Tibial nerve (tissue), 4 donors: ENCODE measurements around the gene TCEANC. TPM values are rescaled to one million over a fixed set of nuclear protein-coding genes. Genes with fewer than 3 reads are reported as not detected.
"Not testable (repeated sequence)": the region's sequence is repeated elsewhere in the genome, so short reads cannot be mapped to it uniquely, and the experiment has no call there.

Experiments used
- DNase-seq, 2 donors: peaks; one replicate each; pipeline ENCODE4 v3.0.0-alpha.2; 2019; ENCODE audit warnings: low spot score in 2 of 2
- H3K27ac ChIP-seq, 4 donors: fragments of 200-600 bp; sonication (generic) in 3 of 4; one replicate each; pipeline ENCODE4 v1.5.1; 2017 to 2019; ENCODE audit warnings: mild to moderate bottlenecking in 1 of 4
- H3K27me3 ChIP-seq, 2 donors: fragments of 200-600 bp; sonication (generic) in 1 of 2; one replicate each; pipeline versions ENCODE4 v1.5.1 to v1.6.0; 2017 to 2019
- H3K36me3 ChIP-seq, 3 donors: fragments of 200-600 bp; sonication (generic); one replicate each; pipeline ENCODE4 v1.5.1; 2018 to 2019
- H3K4me1 ChIP-seq, 4 donors: fragments of 200-600 bp; sonication (generic) in 3 of 4; one replicate each; pipeline ENCODE4 v1.5.1; 2017 to 2019
- H3K4me3 ChIP-seq, 4 donors: fragments of 200-600 bp; sonication (generic) in 3 of 4; one replicate each; pipeline ENCODE4 v1.5.1; 2017 to 2019; ENCODE audit warnings: mild to moderate bottlenecking in 1 of 4, moderate library complexity in 1 of 4
- H3K9me3 ChIP-seq, 4 donors: fragments of 200-600 bp; sonication (generic) in 3 of 4; one replicate each; pipeline ENCODE4 v1.5.1; 2017 to 2019
- CTCF ChIP-seq, 5 experiments: fragments of 200-600 bp in 3 of 5; fragments of 450-650 bp in 2 of 5; sonication (generic) in 3 of 5; IDR thresholded peaks; one replicate each; pipeline ENCODE4 v1.5.1; 2016 to 2019; ENCODE audit warnings: antibody characterized with exemption in 5 of 5, mild to moderate bottlenecking in 3 of 5, moderate library complexity in 2 of 5
- EP300 ChIP-seq, 2 donors: sonication (generic); formaldehyde crosslinking; IDR thresholded peaks; one replicate each; pipeline ENCODE4 v1.6.1; 2017; ENCODE audit warnings: antibody characterized with exemption in 2 of 2, mild to moderate bottlenecking in 1 of 2
- POLR2A ChIP-seq, 2 donors: fragments of 450-650 bp; IDR thresholded peaks; one replicate each; pipeline ENCODE4 v1.6.1; 2017; ENCODE audit warnings: antibody characterized with exemption in 2 of 2, mild to moderate bottlenecking in 2 of 2, moderate library complexity in 2 of 2
- WGBS, 2 donors: methylation state at CpG; one replicate each; pipeline ENCODE4 v1.1.5; 2018; 5-methylcytosine and 5-hydroxymethylcytosine counted together
- total RNA-seq, 4 donors: library from RNA; depleted of rRNA; stranded (reverse); fragments of >200 nt; gene quantifications; one replicate each; pipeline ENCODE4 v1.1.0, GENCODE V29; 2016

TCEANC gene
- total RNA-seq, 4 donors from 2014 or later: 2.9 to 6.1 (median 5.0) TPM

GRCh38 chrX:13638826-13639225 is 14.1 kb upstream of the TCEANC start:
- Histone ChIP-seq H3K36me3 (no peaks in the 10 kb centered on the region), H3K9me3 (peaks cover 0 to 2% (median 0%) of the 10 kb centered on the region in 4 donors), H3K27me3 (peaks cover 0 to 23% of the 10 kb centered on the region in 2 donors), H3K4me3 (no peak overlapping the region), H3K27ac (no peak overlapping the region), H3K4me1 (no peaks in the 10 kb centered on the region)
- no peak for TF ChIP-seq EP300 (IDR thresholded peaks at IDR 0.05)
- TF ChIP-seq CTCF (IDR thresholded peaks at IDR 0.05): no peak
- TF ChIP-seq POLR2A (IDR thresholded peaks at IDR 0.05): no peak
- DNase-seq: no peak
- 27 to 53% methylated on average over 3 of the region's 3 CpGs for WGBS, 2 donors

GRCh38 chrX:13641684-13642083 is 11.3 kb upstream of the TCEANC start:
- H3K9me3 ChIP-seq, H3K36me3 ChIP-seq, H3K4me3 ChIP-seq, H3K27ac ChIP-seq, H3K4me1 ChIP-seq, DNase-seq: not testable (repeated sequence)
- 75 to 80% methylated on average over 2 to 3 of the region's 4 CpGs for WGBS, 2 donors
- H3K27me3 ChIP-seq: peaks cover 0 to 29% of the 10 kb centered on the region in 2 donors

- WGBS, 2 donors: 57 to 62% methylated on average over 8 to 9 of the region's 9 CpGs
- no peak for DNase-seq
- Histone ChIP-seq H3K4me3 (no peak overlapping the region), H3K27ac (no peak overlapping the region), H3K9me3 (no peaks in the 10 kb centered on the region), H3K4me1 (peaks cover 0 to 5% (median 0%) of the 10 kb centered on the region in 4 donors), H3K36me3 (no peaks in the 10 kb centered on the region), H3K27me3 (peaks cover 0 to 35% of the 10 kb centered on the region in 2 donors)
- TF ChIP-seq POLR2A (IDR thresholded peaks at IDR 0.05): no peak
- TF ChIP-seq EP300 (IDR thresholded peaks at IDR 0.05): no peak
- TF ChIP-seq CTCF (IDR thresholded peaks at IDR 0.05): no peak
Measured at GRCh38 chrX:13645464-13646153, 7.3 kb upstream of the TCEANC start.

- H3K27me3 ChIP-seq: peaks cover 0 to 31% of the 10 kb centered on the region in 2 donors
- WGBS, 2 donors: 35 to 42% methylated on average over 3 of the region's 3 CpGs
- peak in 1 of 2 donors; percentile 9 for TF ChIP-seq EP300 (IDR thresholded peaks at IDR 0.05)
- TF ChIP-seq POLR2A (IDR thresholded peaks at IDR 0.05): no peak
- TF ChIP-seq CTCF (IDR thresholded peaks at IDR 0.05): peak; percentile 30 to 62 (median 57)
Measured at GRCh38 chrX:13646154-13646549, 6.8 kb upstream of the TCEANC start.

GRCh38 chrX:13647709-13648212 is 5.2 kb upstream of the TCEANC start:
- Histone ChIP-seq H3K27ac (peak overlapping the region in 2 of 4 donors; percentile 15 to 44), H3K4me3 (no peak overlapping the region), H3K36me3 (no peaks in the 10 kb centered on the region), H3K4me1 (peaks cover 0 to 13% (median 2%) of the 10 kb centered on the region in 4 donors), H3K27me3 (peaks cover 0 to 28% of the 10 kb centered on the region in 2 donors), H3K9me3 (no peaks in the 10 kb centered on the region)
- TF ChIP-seq CTCF (IDR thresholded peaks at IDR 0.05) (no peak), POLR2A (IDR thresholded peaks at IDR 0.05) (no peak), EP300 (IDR thresholded peaks at IDR 0.05) (no peak)
- 48 to 56% methylated on average over 8 of the region's 8 CpGs for WGBS, 2 donors
- DNase-seq: peak; percentile 17 to 19

More at GRCh38 chrX:13646154-13646549, 6.8 kb upstream of the TCEANC start:
- H3K4me1 ChIP-seq: peaks cover 0 to 5% (median 0%) of the 10 kb centered on the region in 4 donors
- no peak overlapping the region for H3K27ac ChIP-seq
- DNase-seq: peak; percentile 33 to 70
- H3K9me3 ChIP-seq: no peaks in the 10 kb centered on the region
- H3K4me3 ChIP-seq: no peak overlapping the region
- no peaks in the 10 kb centered on the region for H3K36me3 ChIP-seq

- not testable (repeated sequence) for H3K36me3 ChIP-seq, DNase-seq, H3K4me3 ChIP-seq, H3K9me3 ChIP-seq
- H3K27me3 ChIP-seq: peaks cover 0 to 22% of the 10 kb centered on the region in 2 donors
- H3K27ac ChIP-seq: peak overlapping the region in 2 of 4 donors; percentile 15 to 44
- H3K4me1 ChIP-seq: peaks cover 0 to 13% (median 2%) of the 10 kb centered on the region in 4 donors
- 86 to 94% methylated on average over 2 of the region's 2 CpGs for WGBS, 2 donors
Measured at GRCh38 chrX:13648336-13648735, 4.6 kb upstream of the TCEANC start.
